ENCODE data around the gene TCOF1. TPM values are rescaled to one million over a fixed set of nuclear protein-coding genes. Genes with fewer than 3 reads are reported as not detected.

The TCOF1 gene
- total RNA-seq, 1 donor = 23.1 TPM

DNA sequence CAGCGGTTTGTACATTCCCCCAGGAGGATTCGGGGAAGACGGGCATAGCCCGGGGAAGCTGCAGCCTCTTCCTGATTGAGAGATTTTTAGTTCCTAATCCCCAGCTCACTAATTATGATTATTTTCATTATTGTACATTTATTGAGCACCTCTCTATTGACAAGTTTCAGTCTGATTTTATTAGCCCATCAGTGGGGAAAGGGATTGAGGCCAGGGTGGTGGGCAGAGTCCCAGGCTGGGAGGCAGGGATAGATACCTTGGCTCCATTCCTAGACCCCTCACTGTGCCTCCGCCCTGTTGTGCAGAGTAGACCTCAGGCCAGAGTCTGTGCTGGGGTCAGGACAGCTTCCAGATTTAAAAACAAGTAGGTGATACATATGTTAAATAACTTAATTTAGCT, 27.2 kb downstream of the TCOF1 start:
- DNase-seq (ENCODE audit: low read depth) = no peak
- TF ChIP-seq, protein P1, sequence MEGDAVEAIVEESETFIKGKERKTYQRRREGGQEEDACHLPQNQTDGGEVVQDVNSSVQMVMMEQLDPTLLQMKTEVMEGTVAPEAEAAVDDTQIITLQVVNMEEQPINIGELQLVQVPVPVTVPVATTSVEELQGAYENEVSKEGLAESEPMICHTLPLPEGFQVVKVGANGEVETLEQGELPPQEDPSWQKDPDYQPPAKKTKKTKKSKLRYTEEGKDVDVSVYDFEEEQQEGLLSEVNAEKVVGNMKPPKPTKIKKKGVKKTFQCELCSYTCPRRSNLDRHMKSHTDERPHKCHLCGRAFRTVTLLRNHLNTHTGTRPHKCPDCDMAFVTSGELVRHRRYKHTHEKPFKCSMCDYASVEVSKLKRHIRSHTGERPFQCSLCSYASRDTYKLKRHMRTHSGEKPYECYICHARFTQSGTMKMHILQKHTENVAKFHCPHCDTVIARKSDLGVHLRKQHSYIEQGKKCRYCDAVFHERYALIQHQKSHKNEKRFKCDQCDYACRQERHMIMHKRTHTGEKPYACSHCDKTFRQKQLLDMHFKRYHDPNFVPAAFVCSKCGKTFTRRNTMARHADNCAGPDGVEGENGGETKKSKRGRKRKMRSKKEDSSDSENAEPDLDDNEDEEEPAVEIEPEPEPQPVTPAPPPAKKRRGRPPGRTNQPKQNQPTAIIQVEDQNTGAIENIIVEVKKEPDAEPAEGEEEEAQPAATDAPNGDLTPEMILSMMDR (IDR thresholded peaks at IDR 0.05; ENCODE audit: insufficient read depth, low read length) = no peak
- H3K4me3 ChIP-seq (ENCODE audit: low read depth, low read length) = no peak overlapping the region

DNA sequence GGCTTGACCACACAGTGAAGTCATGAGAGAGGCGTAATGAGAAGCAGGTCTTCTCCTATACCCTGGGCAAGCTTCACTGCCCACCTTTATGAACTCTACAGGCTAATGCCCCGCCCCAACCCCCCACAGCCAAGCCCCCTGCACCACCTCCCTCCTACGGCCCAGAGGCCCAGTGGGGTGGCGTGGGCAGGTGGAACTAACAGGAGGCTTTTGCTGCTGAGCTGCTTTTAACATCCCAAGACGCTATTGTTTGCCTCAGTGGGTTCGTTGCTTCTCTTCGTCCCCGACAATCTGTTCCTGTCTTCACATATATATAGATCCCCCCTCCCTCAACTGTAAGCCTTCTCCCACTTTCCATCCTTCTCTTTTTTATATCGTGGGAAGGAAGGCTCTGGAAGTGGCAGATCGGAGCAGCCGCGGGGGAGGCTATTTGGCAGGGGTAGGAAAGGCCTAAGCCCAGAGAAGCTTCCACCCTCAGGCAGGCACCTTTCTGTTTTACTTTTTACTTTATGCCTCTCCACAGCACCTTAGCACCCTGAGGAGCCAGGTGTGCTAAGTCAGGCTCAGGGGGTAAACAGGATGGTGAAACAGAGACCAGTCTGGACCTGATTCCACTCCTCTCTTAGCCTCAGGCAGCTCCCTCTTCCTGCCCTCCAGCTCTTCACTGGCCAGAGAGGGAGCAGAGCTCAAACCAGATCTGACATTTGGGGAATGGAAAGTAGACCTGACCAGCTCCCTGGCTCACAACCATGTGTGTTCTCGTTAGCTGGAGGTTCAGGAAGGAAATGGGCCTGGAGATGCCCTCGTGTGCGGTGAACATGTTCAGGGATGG, 28.7 kb downstream of the TCOF1 start:
- H3K4me3 ChIP-seq (ENCODE audit: low read depth, low read length) = no peak overlapping the region
- no peak for DNase-seq (ENCODE audit: low read depth)
- TF ChIP-seq, protein P1 (IDR thresholded peaks at IDR 0.05; ENCODE audit: insufficient read depth, low read length) = no peak

DNA sequence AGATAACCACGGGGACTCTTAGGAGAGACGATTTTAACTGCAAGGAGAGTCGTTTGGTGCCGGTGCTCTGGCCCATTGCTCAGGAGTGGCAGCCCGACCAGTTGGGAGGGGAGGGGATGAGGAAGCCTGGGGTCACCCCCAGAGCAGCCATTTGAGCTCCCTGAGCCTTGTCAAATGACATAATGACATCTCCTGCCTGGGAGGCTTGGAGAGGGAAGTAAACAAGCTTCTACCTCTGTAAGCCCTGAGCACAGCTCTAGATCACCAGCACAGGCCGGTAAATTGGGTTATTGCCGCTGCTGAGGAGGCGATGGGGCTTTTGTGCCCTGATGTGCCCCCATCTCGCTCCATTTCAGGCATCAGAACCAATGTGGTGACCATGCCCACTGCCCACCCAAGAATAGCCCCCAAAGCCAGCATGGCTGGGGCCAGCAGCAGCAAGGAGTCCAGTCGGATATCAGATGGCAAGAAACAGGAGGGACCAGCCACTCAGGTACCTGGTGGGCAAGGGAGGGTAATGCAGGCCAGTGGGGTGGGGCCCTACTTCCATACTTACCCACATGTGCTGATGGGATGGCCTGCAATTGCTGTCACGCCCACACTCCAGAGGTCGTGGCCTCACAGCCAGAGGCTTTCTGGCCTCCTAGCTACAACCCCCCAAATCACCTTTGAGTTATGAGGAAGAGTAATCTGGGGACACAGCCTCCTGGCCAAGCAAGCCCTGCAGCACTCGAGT, 32.2 kb downstream of the TCOF1 start:
- TF ChIP-seq, protein P1 (IDR thresholded peaks at IDR 0.05; ENCODE audit: insufficient read depth, low read length) = no peak
- H3K4me3 ChIP-seq (ENCODE audit: low read depth, low read length) = no peak overlapping the region
- no peak for DNase-seq (ENCODE audit: low read depth)

DNA sequence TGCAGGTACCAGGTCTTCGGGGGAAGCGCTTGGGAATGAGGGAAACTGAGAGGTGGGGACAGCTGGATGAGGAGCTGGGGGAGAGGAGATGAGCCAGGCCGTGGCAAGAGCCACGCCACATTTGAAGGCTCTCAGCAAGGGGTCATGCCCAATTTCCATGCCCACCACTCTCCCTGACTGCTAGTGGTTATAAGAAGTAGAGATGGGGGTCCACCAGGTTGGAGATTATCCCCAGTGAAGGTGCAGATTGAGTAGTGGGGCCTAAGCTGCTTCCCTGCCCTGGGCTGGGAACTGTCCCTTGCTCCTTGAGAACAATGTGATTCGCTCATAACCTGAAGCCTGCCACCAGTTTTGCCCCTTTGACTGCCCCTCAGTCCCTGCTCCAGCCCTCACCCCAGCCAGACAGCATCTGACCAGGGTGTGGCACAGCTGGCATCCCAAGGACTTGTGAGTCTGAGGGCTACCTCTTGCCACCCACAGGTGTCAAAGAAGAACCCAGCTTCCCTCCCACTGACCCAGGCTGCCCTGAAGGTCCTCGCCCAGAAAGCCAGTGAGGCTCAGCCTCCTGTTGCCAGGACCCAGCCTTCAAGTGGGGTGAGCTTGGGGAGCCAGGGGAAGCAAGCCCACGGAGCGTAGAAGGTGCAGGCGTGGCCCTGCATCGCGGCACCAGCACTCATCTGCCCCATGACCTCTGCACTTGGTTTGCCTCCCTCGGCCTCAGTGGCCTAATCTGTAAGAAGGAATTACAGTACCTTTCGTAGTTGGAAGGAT, 33.8 kb downstream of the TCOF1 start:
- H3K4me3 ChIP-seq (ENCODE audit: low read depth, low read length) = no peak overlapping the region
- TF ChIP-seq, protein P1 (IDR thresholded peaks at IDR 0.05; ENCODE audit: insufficient read depth, low read length) = no peak
- DNase-seq (ENCODE audit: low read depth) = no peak

DNA sequence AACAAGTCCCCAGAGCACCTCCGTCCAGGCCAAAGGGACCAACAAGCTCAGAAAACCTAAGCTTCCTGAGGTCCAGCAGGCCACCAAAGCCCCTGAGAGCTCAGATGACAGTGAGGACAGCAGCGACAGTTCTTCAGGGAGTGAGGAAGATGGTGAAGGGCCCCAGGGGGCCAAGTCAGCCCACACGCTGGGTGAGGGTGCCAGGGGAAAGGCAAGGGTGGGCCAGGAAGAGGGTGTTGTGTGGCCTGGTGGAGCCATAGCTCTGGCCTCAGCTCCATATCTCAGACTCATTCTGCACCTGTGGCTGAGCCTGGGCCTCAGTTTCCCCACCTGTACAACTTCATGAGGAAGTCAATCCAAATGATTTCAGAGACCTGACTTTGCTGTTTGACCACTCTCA, 34.5 kb downstream of the TCOF1 start:
- no peak for DNase-seq (ENCODE audit: low read depth)
- TF ChIP-seq, protein P1 (IDR thresholded peaks at IDR 0.05; ENCODE audit: insufficient read depth, low read length) = no peak

DNA sequence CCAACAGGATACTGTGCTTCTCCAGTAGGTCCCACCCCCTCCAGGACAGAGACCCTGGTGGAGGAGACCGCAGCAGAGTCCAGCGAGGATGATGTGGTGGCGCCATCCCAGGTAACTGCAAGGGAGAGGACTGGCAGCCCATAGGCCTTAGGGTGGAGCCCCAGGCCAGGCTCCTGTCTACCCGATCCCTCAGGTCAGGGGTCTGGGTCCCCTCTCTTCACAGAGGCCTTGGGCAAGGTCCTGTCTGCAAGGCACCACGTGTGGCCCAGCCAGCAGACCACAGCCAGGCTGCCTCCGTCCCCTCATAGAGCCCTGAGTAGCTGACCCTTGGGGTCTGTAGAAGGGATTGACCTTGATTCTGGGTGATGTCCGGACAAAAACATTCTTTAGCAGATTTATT, 35.2 kb downstream of the TCOF1 start:
- TF ChIP-seq, protein P1 (IDR thresholded peaks at IDR 0.05; ENCODE audit: insufficient read depth, low read length) = no peak
- H3K4me3 ChIP-seq (ENCODE audit: low read depth, low read length) = no peak overlapping the region
- no peak for DNase-seq (ENCODE audit: low read depth)

More for the DNA sequence above, 34.5 kb downstream of the TCOF1 start:
- no peak overlapping the region for H3K4me3 ChIP-seq (ENCODE audit: low read depth, low read length)
